Neural crest cell (in vitro differentiated cells): ENCODE results near the gene TAL2. TPM values are rescaled to one million over a fixed set of nuclear protein-coding genes. Genes with fewer than 3 reads are reported as not detected.

Experiments used
- DNase-seq: peaks from one replicate; pipeline ENCODE4 v3.0.0; 2021; ENCODE audit warnings: low read depth, mixed read lengths, low spot score
- H3K27ac Mint-ChIP-seq: one replicate; pipeline ENCODE4 v1.8.0; 2021; ENCODE audit warnings: mild to moderate bottlenecking, mixed read lengths; ENCODE audit not compliant: unreplicated experiment
- H3K27me3 Mint-ChIP-seq: 2 replicates; pipeline ENCODE4 v1.8.0; 2021; ENCODE audit warnings: low read depth, mild to moderate bottlenecking, mixed read lengths
- H3K36me3 Mint-ChIP-seq: 2 replicates; pipeline ENCODE4 v1.8.0; 2021; ENCODE audit warnings: low read depth, mild to moderate bottlenecking, mixed read lengths
- H3K4me1 Mint-ChIP-seq: 2 replicates; pipeline ENCODE4 v1.8.0; 2021; ENCODE audit warnings: mixed read lengths
- H3K4me3 Mint-ChIP-seq: one replicate; pipeline ENCODE4 v1.8.0; 2021; ENCODE audit warnings: mild to moderate bottlenecking, mixed read lengths
- H3K9me3 Mint-ChIP-seq: 2 replicates; pipeline ENCODE4 v1.8.0; 2021; ENCODE audit warnings: mixed read lengths
- total RNA-seq: library from RNA; stranded (reverse); gene quantifications from 2 replicates; pipeline ENCODE4 v1.2.1, GENCODE V29; 2021
- TF ChIP-seq, protein P1 (sequence below): fragments of 200-600 bp; sonication (generic); conservative IDR thresholded peaks from 2 replicates; pipeline ENCODE4 v1.5.0; 2021; ENCODE audit warnings: antibody characterized with exemption, mild to moderate bottlenecking

The TAL2 gene
- total RNA-seq, 1 donor from 2014 or later, result 8.4 TPM

DNA sequence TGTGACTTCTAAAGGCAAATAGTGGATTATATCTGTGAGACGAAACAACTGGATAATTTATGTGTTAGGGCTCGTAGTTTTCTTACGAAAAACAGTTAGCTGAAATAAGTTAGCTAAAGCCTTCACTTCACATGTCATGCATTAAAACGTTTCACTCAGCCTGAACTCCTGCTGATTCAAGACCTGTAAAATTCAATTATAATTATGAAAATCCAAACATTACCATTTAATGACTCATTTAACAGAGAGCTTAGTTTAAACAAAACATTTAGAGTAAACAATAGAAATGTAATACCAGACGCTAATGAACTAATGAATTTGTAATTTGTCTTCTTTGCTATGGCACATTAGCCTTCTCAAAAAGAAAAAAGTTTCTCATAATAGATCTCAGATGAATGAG, 1.7 kb downstream of the TAL2 start:
- DNase-seq, result no peak
- TF ChIP-seq, protein P1, sequence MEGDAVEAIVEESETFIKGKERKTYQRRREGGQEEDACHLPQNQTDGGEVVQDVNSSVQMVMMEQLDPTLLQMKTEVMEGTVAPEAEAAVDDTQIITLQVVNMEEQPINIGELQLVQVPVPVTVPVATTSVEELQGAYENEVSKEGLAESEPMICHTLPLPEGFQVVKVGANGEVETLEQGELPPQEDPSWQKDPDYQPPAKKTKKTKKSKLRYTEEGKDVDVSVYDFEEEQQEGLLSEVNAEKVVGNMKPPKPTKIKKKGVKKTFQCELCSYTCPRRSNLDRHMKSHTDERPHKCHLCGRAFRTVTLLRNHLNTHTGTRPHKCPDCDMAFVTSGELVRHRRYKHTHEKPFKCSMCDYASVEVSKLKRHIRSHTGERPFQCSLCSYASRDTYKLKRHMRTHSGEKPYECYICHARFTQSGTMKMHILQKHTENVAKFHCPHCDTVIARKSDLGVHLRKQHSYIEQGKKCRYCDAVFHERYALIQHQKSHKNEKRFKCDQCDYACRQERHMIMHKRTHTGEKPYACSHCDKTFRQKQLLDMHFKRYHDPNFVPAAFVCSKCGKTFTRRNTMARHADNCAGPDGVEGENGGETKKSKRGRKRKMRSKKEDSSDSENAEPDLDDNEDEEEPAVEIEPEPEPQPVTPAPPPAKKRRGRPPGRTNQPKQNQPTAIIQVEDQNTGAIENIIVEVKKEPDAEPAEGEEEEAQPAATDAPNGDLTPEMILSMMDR, result no peak
- no peak overlapping the region for H3K4me3 Mint-ChIP-seq
- peaks cover 5% of the 10 kb centered on the region for H3K36me3 Mint-ChIP-seq
- H3K27me3 Mint-ChIP-seq, result no peaks in the 10 kb centered on the region
- no peak overlapping the region for H3K27ac Mint-ChIP-seq
- H3K4me1 Mint-ChIP-seq, result peaks cover 29% of the 10 kb centered on the region
- H3K9me3 Mint-ChIP-seq, result no peaks in the 10 kb centered on the region

DNA sequence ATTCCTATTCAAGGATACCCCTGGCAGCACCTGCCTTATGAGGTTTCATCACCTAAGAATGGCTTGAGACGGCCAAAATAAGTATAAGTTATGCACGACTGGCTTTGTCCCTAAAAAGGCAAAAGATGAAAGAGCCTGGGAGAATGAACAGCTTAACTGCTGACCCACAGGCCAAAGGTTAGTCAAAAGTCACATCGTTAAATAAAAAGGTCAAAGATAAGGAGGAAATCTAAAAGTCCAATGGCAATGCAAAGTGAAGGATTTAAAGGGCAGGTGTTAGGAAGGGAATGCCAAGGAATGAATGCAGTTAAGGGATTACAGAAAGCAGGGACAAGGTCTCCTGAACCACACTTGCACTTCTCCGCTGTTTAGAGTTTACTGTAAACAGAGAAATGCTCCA, 5.6 kb downstream of the TAL2 start:
- peaks cover 33% of the 10 kb centered on the region for H3K4me1 Mint-ChIP-seq
- TF ChIP-seq, protein P1, result no peak

DNA sequence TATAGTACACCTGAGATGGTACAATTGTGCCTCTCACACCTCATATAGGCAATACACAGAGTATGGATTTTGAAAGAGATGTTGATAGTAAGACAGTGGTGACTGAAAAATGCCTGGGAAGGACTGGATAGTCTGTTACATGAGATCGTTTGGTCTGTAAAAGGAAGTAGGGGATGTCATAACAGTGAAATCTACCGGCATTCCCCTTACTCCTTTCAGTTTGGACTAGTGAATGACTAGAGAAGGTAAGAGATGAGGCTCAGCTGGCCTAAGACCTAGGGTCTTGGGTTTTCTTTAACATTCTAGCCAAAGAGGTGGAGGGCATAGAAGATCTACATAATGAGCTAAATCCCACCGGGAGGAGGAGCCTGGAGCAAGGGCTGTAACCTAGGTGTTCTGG, 8.1 kb downstream of the TAL2 start:
- TF ChIP-seq, protein P1, result no peak
- Mint-ChIP-seq H3K27me3 (no peaks in the 10 kb centered on the region), H3K4me3 (no peak overlapping the region), H3K36me3 (no peaks in the 10 kb centered on the region), H3K4me1 (peaks cover 24% of the 10 kb centered on the region), H3K9me3 (no peaks in the 10 kb centered on the region), H3K27ac (no peak overlapping the region)
- no peak for DNase-seq

More for the DNA sequence above, 5.6 kb downstream of the TAL2 start:
- Mint-ChIP-seq H3K36me3 (no peaks in the 10 kb centered on the region), H3K9me3 (no peaks in the 10 kb centered on the region), H3K4me3 (no peak overlapping the region), H3K27me3 (no peaks in the 10 kb centered on the region), H3K27ac (no peak overlapping the region)
- DNase-seq, result no peak

DNA sequence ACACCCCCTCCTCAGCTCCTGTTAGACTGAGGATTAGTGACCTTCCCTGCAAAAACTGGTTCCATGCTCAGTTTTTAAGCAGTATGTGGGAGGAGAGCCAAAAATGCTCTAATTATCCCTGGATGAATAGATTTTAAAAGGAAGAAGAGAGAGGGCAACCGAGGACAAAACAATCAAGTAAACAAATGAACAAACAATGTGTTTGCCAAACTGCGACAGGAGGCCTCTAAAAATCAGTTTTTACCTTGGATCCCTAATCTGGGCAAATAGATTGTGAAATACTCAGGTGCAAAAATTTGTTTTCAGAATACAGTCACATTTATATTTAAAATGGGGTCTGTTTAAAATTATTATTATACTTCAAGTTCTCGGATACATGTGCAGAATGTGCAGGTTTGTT, 8.5 kb downstream of the TAL2 start:
- no peak overlapping the region for H3K4me3 Mint-ChIP-seq
- no peak for DNase-seq
- TF ChIP-seq, protein P1, result no peak
- no peaks in the 10 kb centered on the region for H3K9me3 Mint-ChIP-seq
- H3K36me3 Mint-ChIP-seq, result no peaks in the 10 kb centered on the region
- no peak overlapping the region for H3K27ac Mint-ChIP-seq
- H3K27me3 Mint-ChIP-seq, result no peaks in the 10 kb centered on the region
- H3K4me1 Mint-ChIP-seq, result peaks cover 24% of the 10 kb centered on the region

DNA sequence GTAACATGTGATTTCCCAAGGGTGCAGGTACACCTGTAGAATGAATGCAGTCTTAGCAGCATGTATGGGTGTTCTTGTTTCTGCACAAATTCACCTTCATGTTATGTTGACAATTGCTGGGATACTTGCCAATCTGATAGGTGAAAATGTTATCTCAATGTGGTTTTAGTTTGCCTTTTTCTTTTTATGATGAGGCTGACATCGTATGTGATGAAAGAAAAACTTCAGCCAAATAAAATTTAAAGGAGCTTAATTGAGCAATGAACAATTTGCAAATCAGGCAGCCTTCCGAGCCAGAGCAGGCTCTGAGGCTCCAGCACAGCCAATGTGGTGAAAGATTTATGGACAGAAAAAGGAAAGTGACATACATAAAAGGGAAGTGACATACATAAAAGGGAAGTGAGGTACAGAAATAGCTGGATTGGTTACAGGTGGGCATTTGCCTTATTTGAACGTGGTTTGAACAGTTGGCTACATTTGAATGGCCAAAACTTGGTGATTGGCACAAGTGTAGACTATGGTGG, 10.5 kb downstream of the TAL2 start:
- DNase-seq, result no peak
- no peaks in the 10 kb centered on the region for H3K27me3 Mint-ChIP-seq
- TF ChIP-seq, protein P1, result no peak
- H3K9me3 Mint-ChIP-seq, result no peaks in the 10 kb centered on the region
- no peak overlapping the region for H3K4me3 Mint-ChIP-seq
- peaks cover 29% of the 10 kb centered on the region for H3K4me1 Mint-ChIP-seq
- no peak overlapping the region for H3K27ac Mint-ChIP-seq
- H3K36me3 Mint-ChIP-seq, result no peaks in the 10 kb centered on the region
